Measurements from ENCODE around the gene FBXO10. TPM values are rescaled to one million over a fixed set of nuclear protein-coding genes. Genes with fewer than 3 reads are reported as not detected.

FBXO10 gene
- total and polyA plus RNA-seq, 2 donors from 2014 or later: 6.2 to 6.7 TPM

GRCh38 chr9:37508135-37508833 is 67.9 kb downstream of the FBXO10 start:
- Histone ChIP-seq H3K36me3 (ENCODE audit: control insufficient read depth in 2 of 3, insufficient read depth in 3 of 3, low read length in 3 of 3) (no peaks in the 10 kb centered on the region), H3K9ac (ENCODE audit: low read length in 3 of 3) (no peak overlapping the region), H3K9me3 (ENCODE audit: control insufficient read depth in 2 of 3, insufficient read depth in 1 of 3, low read length in 3 of 3) (no peaks in the 10 kb centered on the region), H3K4me3 (ENCODE audit: low read length in 3 of 3) (no peak overlapping the region), H3K27me3 (ENCODE audit: control insufficient read depth, insufficient read depth, low read length) (no peaks in the 10 kb centered on the region), H3K27ac (ENCODE audit: low read depth in 2 of 2, low read length in 2 of 2) (no peak overlapping the region), H3K4me1 (ENCODE audit: control insufficient read depth in 2 of 3, insufficient read depth in 2 of 3, low read depth in 1 of 3, low read length in 3 of 3) (no peaks in the 10 kb centered on the region)
- intact Hi-C loops (cut with DNase I): no loop called here
- no peak for TF ChIP-seq CTCF (IDR thresholded peaks at IDR 0.05; ENCODE audit: borderline replicate concordance, extremely low read depth, insufficient read depth)
- FAIRE-seq (no peak), DNase-seq (peak in 1 of 5 donors; percentile 11)

- intact Hi-C loops (cut with DNase I): no loop called here
- no peaks in the 10 kb centered on the region for H3K4me1 ChIP-seq (ENCODE audit: control insufficient read depth in 2 of 3, insufficient read depth in 2 of 3, low read depth in 1 of 3, low read length in 3 of 3)
- no peak overlapping the region for H3K27ac ChIP-seq (ENCODE audit: low read depth in 2 of 2, low read length in 2 of 2)
- no peak overlapping the region for H3K4me3 ChIP-seq (ENCODE audit: low read length in 3 of 3)
- no peak for TF ChIP-seq CTCF (IDR thresholded peaks at IDR 0.05; ENCODE audit: borderline replicate concordance, extremely low read depth, insufficient read depth)
- FAIRE-seq (no peak), DNase-seq (peak in 4 of 5 donors; percentile 15 to 32 (median 28))
- no peak overlapping the region for H3K9ac ChIP-seq (ENCODE audit: low read length in 3 of 3)
- no peaks in the 10 kb centered on the region for H3K27me3 ChIP-seq (ENCODE audit: control insufficient read depth, insufficient read depth, low read length)
- no peaks in the 10 kb centered on the region for H3K9me3 ChIP-seq (ENCODE audit: control insufficient read depth in 2 of 3, insufficient read depth in 1 of 3, low read length in 3 of 3)
- H3K36me3 ChIP-seq (ENCODE audit: control insufficient read depth in 2 of 3, insufficient read depth in 3 of 3, low read length in 3 of 3): no peaks in the 10 kb centered on the region
Measured at GRCh38 chr9:37507566-37508134, 68.5 kb downstream of the FBXO10 start.

GRCh38 chr9:37504605-37505004 is 71.6 kb downstream of the FBXO10 start:
- H3K9me3 ChIP-seq (ENCODE audit: control insufficient read depth in 2 of 3, insufficient read depth in 1 of 3, low read length in 3 of 3): no peaks in the 10 kb centered on the region
- DNase-seq (no peak), FAIRE-seq (no peak)
- no peak overlapping the region for H3K4me3 ChIP-seq (ENCODE audit: low read length in 3 of 3)
- intact Hi-C loops (cut with DNase I): no loop called here
- H3K36me3 ChIP-seq (ENCODE audit: control insufficient read depth in 2 of 3, insufficient read depth in 3 of 3, low read length in 3 of 3): peaks cover 0 to 16% (median 8%) of the 10 kb centered on the region in 3 donors
- H3K27ac ChIP-seq (ENCODE audit: low read depth in 2 of 2, low read length in 2 of 2): no peak overlapping the region
- H3K9ac ChIP-seq (ENCODE audit: low read length in 3 of 3): no peak overlapping the region
- H3K4me1 ChIP-seq (ENCODE audit: control insufficient read depth in 2 of 3, insufficient read depth in 2 of 3, low read depth in 1 of 3, low read length in 3 of 3): no peaks in the 10 kb centered on the region
- H3K27me3 ChIP-seq (ENCODE audit: control insufficient read depth, insufficient read depth, low read length): no peaks in the 10 kb centered on the region
- TF ChIP-seq CTCF (IDR thresholded peaks at IDR 0.05; ENCODE audit: borderline replicate concordance, extremely low read depth, insufficient read depth): no peak
